Heart left ventricle (tissue), 13 donors: Measurements from ENCODE around the gene PER3.

Experiments used
- POLR2A ChIP-seq, 2 donors: fragments of 450-650 bp; IDR thresholded peaks; one replicate each; pipeline ENCODE4 v1.6.1; 2017; ENCODE audit warnings: antibody characterized with exemption in 2 of 2, mild to moderate bottlenecking in 2 of 2, moderate library complexity in 2 of 2
- TF ChIP-seq, protein P1 (sequence below), 12 donors: fragments of 200-600 bp; sonication (generic) in 4 of 12; IDR thresholded peaks; one replicate each; pipeline versions ENCODE4 v1.5.0 to v1.8.0; 2018 to 2022; ENCODE audit warnings: antibody characterized with exemption in 12 of 12, mild to moderate bottlenecking in 5 of 12
- donor health status: ischemic (EF 13 %, LVEDD 7.1; RV severe dilation, severe dysfunction).
- donor health status: DM: no; HTN: yes; CAD: no.
- donor health status: DM: no; HTN: no; CAD: no.
- donor health status: ischemic (EF 25% LVEDD 6.9; RV normal size, moderate dysfunction).
- donor health status: ischemic (EF 25% LVEDD 5.7; RV mildly dilated, moderate dysfunction).
- donor health status: ischemic (EF 35%, LVEDD 5.7; RV mildly dilated, moderate dysfunction).
- donor health status: nonischemic (EF 11% LVEDD 7.7; RV severe dilation, severe dysfunction).
- donor health status: DM: yes; HTN: yes; CAD: no.
- donor health status: PGD.
- donor health status: ischemic (EF 29% LVEDD 5.4; RV normal size, mild dysfunction).
- donor health status: nonischemic (EF 23%, LVEDD 6.1; RV moderate dilation, normal function).

GRCh38 chr1:7743346-7743745 lies 40.7 kb upstream of the PER3 start:
- TF ChIP-seq POLR2A (IDR thresholded peaks at IDR 0.05): no peak
- TF ChIP-seq, protein P1, sequence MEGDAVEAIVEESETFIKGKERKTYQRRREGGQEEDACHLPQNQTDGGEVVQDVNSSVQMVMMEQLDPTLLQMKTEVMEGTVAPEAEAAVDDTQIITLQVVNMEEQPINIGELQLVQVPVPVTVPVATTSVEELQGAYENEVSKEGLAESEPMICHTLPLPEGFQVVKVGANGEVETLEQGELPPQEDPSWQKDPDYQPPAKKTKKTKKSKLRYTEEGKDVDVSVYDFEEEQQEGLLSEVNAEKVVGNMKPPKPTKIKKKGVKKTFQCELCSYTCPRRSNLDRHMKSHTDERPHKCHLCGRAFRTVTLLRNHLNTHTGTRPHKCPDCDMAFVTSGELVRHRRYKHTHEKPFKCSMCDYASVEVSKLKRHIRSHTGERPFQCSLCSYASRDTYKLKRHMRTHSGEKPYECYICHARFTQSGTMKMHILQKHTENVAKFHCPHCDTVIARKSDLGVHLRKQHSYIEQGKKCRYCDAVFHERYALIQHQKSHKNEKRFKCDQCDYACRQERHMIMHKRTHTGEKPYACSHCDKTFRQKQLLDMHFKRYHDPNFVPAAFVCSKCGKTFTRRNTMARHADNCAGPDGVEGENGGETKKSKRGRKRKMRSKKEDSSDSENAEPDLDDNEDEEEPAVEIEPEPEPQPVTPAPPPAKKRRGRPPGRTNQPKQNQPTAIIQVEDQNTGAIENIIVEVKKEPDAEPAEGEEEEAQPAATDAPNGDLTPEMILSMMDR (IDR thresholded peaks at IDR 0.05): no peak
